ENCODE results near the gene ELOVL7. TPM values are rescaled to one million over a fixed set of nuclear protein-coding genes. Genes with fewer than 3 reads are reported as not detected.

ELOVL7 gene
- polyA plus RNA-seq, 1 experiment = 0.11 TPM

GRCh38 chr5:60814498-60814897, 29.6 kb downstream of the ELOVL7 start:
- CTCF ChIA-PET = no interaction called here
- POLR2A ChIA-PET = no interaction called here
- H3K9me3 ChIP-seq (ENCODE audit: control insufficient read depth, insufficient read depth, low read length) = no peaks in the 10 kb centered on the region
- H3K27me3 ChIP-seq (ENCODE audit: control insufficient read depth, insufficient read depth, low read length) = peaks cover 2% of the 10 kb centered on the region
- DNase-seq (ENCODE audit: low read depth, low spot score) = no peak
- TF ChIP-seq, protein P1, sequence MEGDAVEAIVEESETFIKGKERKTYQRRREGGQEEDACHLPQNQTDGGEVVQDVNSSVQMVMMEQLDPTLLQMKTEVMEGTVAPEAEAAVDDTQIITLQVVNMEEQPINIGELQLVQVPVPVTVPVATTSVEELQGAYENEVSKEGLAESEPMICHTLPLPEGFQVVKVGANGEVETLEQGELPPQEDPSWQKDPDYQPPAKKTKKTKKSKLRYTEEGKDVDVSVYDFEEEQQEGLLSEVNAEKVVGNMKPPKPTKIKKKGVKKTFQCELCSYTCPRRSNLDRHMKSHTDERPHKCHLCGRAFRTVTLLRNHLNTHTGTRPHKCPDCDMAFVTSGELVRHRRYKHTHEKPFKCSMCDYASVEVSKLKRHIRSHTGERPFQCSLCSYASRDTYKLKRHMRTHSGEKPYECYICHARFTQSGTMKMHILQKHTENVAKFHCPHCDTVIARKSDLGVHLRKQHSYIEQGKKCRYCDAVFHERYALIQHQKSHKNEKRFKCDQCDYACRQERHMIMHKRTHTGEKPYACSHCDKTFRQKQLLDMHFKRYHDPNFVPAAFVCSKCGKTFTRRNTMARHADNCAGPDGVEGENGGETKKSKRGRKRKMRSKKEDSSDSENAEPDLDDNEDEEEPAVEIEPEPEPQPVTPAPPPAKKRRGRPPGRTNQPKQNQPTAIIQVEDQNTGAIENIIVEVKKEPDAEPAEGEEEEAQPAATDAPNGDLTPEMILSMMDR (IDR thresholded peaks at IDR 0.05; ENCODE audit: low read depth, low read length) = no peak
- no peak overlapping the region for H3K4me3 ChIP-seq (ENCODE audit: low read depth, low read length)
- no peak overlapping the region for H3K27ac ChIP-seq (ENCODE audit: low read depth, low read length)

DNA sequence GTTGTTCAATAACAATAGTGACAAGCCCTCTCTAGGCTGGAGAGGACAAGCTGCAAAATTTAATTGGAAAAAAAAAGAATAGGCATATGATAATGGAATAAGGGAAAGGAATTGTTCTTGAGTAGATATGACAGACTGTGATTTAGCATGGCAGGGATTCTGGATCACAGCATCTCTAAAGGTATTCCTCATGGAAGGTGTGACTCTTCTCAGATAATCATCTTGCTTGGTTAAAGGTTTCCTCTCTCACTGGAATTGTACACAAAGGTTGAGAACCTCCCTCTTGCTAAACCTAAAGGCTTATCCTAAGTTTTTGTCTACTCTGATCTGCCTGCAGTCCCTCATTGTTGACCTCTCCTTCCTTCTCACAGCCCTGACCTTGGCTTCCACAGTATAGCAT, 31.6 kb downstream of the ELOVL7 start:
- ChIA-PET POLR2A (no interaction called here), CTCF (no interaction called here)

DNA sequence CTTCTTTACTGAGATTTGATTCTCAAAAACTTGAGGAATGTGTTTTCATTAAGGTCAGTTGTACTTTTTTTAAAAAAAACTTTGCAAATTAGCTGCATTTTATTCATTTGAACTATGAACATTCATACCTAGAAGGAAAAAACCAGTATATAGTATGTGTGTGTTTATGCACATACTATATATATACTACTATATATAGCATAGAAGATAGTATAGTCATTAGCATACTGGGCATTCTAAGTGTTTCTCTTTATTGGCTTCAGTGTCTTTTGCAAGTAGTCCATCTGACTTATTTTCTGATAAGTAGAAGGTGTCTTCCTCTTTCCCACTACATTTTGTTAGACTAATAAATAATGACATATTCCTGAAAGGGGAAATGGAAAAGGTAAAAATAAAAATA, 33.0 kb downstream of the ELOVL7 start:
- H3K4me3 ChIP-seq (ENCODE audit: low read depth, low read length) = no peak overlapping the region
- TF ChIP-seq, protein P1 (IDR thresholded peaks at IDR 0.05; ENCODE audit: low read depth, low read length) = no peak
- DNase-seq (ENCODE audit: low read depth, low spot score) = no peak
- H3K27ac ChIP-seq (ENCODE audit: low read depth, low read length) = no peak overlapping the region
- ChIA-PET POLR2A (no interaction called here), CTCF (no interaction called here)
- H3K27me3 ChIP-seq (ENCODE audit: control insufficient read depth, insufficient read depth, low read length) = peaks cover 2% of the 10 kb centered on the region
- H3K9me3 ChIP-seq (ENCODE audit: control insufficient read depth, insufficient read depth, low read length) = no peaks in the 10 kb centered on the region

More for the DNA sequence above, 31.6 kb downstream of the ELOVL7 start:
- Histone ChIP-seq H3K9me3 (ENCODE audit: control insufficient read depth, insufficient read depth, low read length) (no peaks in the 10 kb centered on the region), H3K27me3 (ENCODE audit: control insufficient read depth, insufficient read depth, low read length) (peaks cover 2% of the 10 kb centered on the region), H3K4me3 (ENCODE audit: low read depth, low read length) (no peak overlapping the region), H3K27ac (ENCODE audit: low read depth, low read length) (no peak overlapping the region)
- TF ChIP-seq, protein P1 (IDR thresholded peaks at IDR 0.05; ENCODE audit: low read depth, low read length) = no peak
- no peak for DNase-seq (ENCODE audit: low read depth, low spot score)

DNA sequence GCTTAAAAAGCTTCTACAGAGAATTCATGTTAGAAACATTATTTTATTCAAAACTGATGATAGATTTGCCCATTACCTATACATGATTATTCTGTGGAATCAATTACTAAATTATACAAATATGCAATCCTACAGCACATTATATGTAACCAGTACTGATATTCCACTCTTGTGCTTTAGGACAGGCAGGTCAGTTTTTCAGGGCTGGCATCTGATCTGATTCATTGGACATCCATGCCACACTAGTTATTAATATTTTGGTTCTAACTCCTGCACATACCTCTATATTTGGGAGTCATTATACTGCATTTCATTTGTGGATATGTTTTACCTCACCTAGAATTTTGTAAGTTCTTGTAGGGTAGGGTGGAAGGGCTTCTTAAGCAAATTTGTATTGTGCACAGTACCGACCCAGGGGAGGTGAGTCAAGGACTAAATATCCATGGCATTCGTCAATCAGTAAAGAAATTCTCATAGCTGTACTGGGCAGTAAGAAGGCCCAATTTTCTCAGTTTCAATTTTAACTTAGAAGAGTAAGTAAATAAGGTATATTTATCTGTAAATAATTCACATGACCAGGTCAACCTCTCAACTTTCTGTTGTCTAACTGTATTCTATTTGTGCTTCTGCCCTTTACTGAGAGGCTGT, 33.5 kb downstream of the ELOVL7 start:
- DNase-seq (ENCODE audit: low read depth, low spot score) = no peak
- ChIA-PET POLR2A (no interaction called here), CTCF (no interaction called here)
- Histone ChIP-seq H3K9me3 (ENCODE audit: control insufficient read depth, insufficient read depth, low read length) (no peaks in the 10 kb centered on the region), H3K27ac (ENCODE audit: low read depth, low read length) (no peak overlapping the region), H3K4me3 (ENCODE audit: low read depth, low read length) (no peak overlapping the region), H3K27me3 (ENCODE audit: control insufficient read depth, insufficient read depth, low read length) (peaks cover 2% of the 10 kb centered on the region)
- TF ChIP-seq, protein P1 (IDR thresholded peaks at IDR 0.05; ENCODE audit: low read depth, low read length) = no peak

DNA sequence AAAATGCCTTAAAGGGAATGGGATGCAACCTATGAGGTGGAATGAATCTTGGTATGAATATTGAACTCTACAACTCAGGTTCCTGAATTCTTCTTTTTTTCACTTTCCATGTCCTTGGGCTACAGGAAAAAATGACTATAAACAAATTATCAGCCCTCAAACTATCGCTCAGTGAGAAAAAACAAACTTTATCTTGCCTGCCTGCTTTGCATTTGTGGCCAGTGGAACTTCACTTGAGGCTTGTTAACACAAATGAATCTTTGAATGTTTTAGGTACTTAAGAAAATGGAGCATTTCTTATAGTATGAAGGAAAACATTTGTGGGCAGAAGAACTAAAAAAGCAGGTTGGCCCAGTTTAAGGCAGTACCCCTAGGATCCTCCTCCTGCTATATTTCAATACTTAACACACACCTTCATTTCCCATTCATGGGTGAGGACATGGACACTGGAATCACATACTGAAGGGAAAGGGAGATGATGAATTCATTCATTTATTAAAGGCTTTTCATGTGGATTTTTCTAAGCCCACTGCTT, 34.1 kb downstream of the ELOVL7 start:
- TF ChIP-seq, protein P1 (IDR thresholded peaks at IDR 0.05; ENCODE audit: low read depth, low read length) = no peak
- CTCF ChIA-PET = no interaction called here
- Histone ChIP-seq H3K27me3 (ENCODE audit: control insufficient read depth, insufficient read depth, low read length) (peaks cover 2% of the 10 kb centered on the region), H3K9me3 (ENCODE audit: control insufficient read depth, insufficient read depth, low read length) (no peaks in the 10 kb centered on the region), H3K4me3 (ENCODE audit: low read depth, low read length) (no peak overlapping the region), H3K27ac (ENCODE audit: low read depth, low read length) (no peak overlapping the region)
- no peak for DNase-seq (ENCODE audit: low read depth, low spot score)
- POLR2A ChIA-PET = no interaction called here

Measured in AG04450 (cell line).